ENCODE results near the gene MERTK. TPM values are rescaled to one million over a fixed set of nuclear protein-coding genes. Genes with fewer than 3 reads are reported as not detected.

Gene MERTK
- total and polyA plus RNA-seq, 2 of the 13 experiments (the other 11 are each of a cell fraction or from before 2014, with no cell fraction given): 37.3 to 44.7 TPM

DNA sequence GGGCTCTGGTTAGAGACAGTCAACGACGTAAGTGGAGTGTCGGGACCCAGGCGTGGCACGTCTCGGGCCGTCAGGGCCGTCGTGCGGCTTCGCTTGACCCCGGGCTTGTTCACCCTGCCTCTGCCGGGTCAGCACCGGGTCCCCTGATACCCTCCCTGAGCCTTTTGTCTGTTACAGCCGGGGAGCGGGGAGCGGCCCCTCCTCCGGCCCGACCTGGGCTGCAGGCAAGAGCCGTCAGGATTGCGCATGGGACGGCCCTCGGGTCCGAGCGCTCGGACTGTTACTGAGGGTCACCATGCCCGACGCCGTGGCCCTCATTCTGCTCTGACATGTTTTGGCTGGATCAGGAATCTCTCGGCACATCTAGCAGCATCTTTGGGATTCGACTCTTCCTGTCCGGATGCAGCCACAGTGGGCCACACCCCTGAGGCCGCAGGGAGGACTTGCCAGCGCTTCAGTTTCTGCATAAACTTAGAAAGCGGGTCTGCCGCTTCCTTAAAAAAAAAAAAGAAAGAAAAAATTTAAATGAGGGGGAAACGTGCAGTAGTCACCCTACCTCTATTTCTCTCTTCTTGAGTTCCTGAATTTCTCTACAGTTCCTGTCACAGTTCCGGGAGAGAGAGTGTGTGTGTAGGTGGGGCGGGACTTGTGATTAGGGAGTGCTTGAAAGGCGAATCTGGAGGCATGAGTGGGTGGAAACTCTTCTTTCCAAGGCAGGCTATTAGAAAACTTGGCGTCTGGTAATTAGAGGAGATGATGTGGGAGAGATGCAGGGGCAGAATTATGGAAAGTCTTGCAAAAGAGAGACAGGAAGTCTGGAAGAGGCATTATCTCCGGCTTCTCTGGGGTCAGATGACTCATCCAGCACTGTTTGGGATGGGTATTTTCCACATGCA, 157.6 kb downstream of the MERTK start (continued):
- TF ChIP-seq, protein P1, sequence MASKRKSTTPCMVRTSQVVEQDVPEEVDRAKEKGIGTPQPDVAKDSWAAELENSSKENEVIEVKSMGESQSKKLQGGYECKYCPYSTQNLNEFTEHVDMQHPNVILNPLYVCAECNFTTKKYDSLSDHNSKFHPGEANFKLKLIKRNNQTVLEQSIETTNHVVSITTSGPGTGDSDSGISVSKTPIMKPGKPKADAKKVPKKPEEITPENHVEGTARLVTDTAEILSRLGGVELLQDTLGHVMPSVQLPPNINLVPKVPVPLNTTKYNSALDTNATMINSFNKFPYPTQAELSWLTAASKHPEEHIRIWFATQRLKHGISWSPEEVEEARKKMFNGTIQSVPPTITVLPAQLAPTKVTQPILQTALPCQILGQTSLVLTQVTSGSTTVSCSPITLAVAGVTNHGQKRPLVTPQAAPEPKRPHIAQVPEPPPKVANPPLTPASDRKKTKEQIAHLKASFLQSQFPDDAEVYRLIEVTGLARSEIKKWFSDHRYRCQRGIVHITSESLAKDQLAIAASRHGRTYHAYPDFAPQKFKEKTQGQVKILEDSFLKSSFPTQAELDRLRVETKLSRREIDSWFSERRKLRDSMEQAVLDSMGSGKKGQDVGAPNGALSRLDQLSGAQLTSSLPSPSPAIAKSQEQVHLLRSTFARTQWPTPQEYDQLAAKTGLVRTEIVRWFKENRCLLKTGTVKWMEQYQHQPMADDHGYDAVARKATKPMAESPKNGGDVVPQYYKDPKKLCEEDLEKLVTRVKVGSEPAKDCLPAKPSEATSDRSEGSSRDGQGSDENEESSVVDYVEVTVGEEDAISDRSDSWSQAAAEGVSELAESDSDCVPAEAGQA (IDR thresholded peaks at IDR 0.05; ENCODE audit: low read depth): 0 out of 2 replicates have a peak, but pooled peaks have one; percentile 2
- TF ChIP-seq, protein P1 (CRISPR knock-in tag; IDR thresholded peaks at IDR 0.05; ENCODE audit: borderline replicate concordance): no peak
- TF ChIP-seq ZNF205 (CRISPR knock-in tag; IDR thresholded peaks at IDR 0.05) (no peak), MBNL3 (CRISPR knock-in tag; conservative IDR thresholded peaks at IDR 0.05) (no peak), ZNF841 (CRISPR knock-in tag; IDR thresholded peaks at IDR 0.05; ENCODE audit: borderline replicate concordance) (no peak), ZNF451 (CRISPR knock-in tag; IDR thresholded peaks at IDR 0.05) (no peak), ZNF772 (CRISPR knock-in tag; IDR thresholded peaks at IDR 0.05) (peak; percentile 36), ZNF101 (CRISPR knock-in tag; IDR thresholded peaks at IDR 0.05; ENCODE audit: borderline replicate concordance, low read depth) (no peak), ZSCAN29 (CRISPR knock-in tag; conservative IDR thresholded peaks at IDR 0.05) (no peak), ZNF766 (CRISPR knock-in tag; IDR thresholded peaks at IDR 0.05; ENCODE audit: borderline replicate concordance) (0 out of 2 replicates have a peak, but pooled peaks have one; percentile 3), ZFYVE20 (CRISPR knock-in tag; IDR thresholded peaks at IDR 0.05; ENCODE audit: borderline replicate concordance, low read depth) (no peak), CBFB (CRISPR knock-in tag; IDR thresholded peaks at IDR 0.05) (0 out of 2 replicates have a peak, but pooled peaks have one; percentile 6), SRSF4 (IDR thresholded peaks at IDR 0.05; ENCODE audit: low read depth, low read length, poor library complexity, severe bottlenecking) (no peak), MEIS2 (CRISPR knock-in tag; IDR thresholded peaks at IDR 0.05) (no peak), MIER3 (CRISPR knock-in tag; IDR thresholded peaks at IDR 0.05; ENCODE audit: borderline replicate concordance) (no peak), ELF1 (CRISPR knock-in tag; IDR thresholded peaks at IDR 0.05) (peak; percentile 68), ZNF546 (CRISPR knock-in tag; conservative IDR thresholded peaks at IDR 0.05) (peak; percentile 39; the same call in 1 of the 2 replicates), ZNF790 (CRISPR knock-in tag; IDR thresholded peaks at IDR 0.05; ENCODE audit: borderline replicate concordance) (no peak; the same call in 1 of the 2 replicates), ZNF720 (CRISPR knock-in tag; IDR thresholded peaks at IDR 0.05) (no peak)
